HG03066 (cell line): ENCODE data around the gene MINDY4.

Experiments used
- ATAC-seq: cut with Tn5 transposase; IDR thresholded peaks from one replicate; pipeline ENCODE4 v1.9.1; 2021; ENCODE audit warnings: low read depth; ENCODE audit not compliant: unreplicated experiment

The MINDY4 gene

DNA sequence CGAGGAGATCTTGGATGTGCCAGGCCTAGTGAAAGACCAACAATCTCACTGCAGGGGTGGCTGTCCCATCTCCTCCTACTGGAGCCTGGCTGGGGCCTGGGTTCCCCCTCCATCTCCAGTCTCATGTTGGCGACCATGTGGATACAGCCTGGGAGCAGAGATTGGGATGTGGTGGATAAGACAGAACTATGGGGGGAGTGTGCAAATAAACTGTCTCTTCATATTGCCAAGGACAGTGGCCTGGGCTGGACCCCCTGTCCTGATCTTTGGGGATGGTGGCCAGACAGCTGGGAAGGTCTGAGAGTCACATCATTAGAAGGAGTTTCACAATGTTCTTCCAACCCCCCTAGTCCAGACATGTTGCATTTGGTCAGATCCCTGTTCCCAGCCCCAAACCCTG lies 5.8 kb upstream of the MINDY4 start:
- ATAC-seq = no peak

DNA sequence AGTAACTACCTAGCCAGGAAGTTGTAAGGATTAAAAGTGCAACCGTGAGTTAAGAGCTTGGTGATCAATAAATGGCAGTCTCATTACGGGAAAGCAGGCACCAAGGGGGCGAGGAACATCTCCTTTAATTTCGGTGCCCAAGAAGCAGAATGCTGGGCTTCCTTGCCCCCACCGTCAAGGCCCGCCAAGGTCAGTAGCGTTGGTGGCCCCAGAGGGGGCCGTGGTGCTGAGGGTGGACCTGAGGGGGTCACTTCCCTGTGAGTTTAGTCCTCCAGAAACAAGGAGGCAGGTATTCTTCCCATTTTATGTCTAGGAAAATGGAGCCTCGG lies 408 bp upstream of the MINDY4 start:
- ATAC-seq = no peak

DNA sequence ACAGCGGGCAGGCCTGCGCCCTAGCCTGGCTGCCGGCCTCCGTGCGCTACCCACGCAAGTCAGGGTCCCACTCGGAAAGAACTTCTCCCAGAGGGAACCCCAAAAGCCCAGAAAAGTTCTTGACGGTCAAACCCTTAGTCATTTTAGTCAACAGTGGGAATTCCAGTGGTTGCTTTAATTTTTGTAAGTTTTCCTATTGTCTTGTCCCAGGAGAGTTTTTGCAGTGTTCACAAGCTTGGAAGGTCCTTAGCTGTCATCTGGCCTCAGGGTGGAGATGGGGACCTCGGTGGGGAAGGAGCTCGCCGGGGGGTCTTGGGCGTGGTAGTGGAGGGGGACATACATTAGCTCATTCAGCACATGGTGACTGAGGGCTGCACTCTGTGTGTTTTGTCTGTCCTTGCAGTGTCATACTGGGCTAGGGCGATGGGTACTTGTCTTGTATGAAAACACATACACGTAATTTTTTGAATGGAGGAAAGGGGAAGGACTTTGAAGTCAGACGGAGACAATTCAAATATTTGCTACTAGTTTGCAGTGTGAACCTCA lies 736 bp downstream of the MINDY4 start:
- peak; percentile 20 for ATAC-seq

DNA sequence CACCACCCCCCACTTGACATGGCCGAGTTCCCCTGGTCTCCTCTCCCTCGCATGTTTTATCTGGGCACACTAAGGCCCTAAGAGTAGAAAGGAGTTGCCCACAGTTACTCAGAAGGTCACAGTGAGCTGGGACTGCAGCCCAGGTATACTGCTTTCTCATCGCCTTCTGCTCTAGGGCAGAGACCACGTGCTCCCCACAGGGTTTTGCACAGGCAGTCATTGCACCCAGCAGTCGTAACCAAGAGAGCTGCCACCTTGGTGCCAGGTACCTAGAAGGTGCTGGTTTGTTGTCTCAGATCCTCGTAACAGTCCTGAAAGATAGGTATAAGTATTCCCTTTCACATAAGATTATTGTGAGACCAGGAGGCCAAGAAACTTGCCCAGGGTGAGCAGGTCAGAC lies 1.8 kb downstream of the MINDY4 start:
- no peak for ATAC-seq

DNA sequence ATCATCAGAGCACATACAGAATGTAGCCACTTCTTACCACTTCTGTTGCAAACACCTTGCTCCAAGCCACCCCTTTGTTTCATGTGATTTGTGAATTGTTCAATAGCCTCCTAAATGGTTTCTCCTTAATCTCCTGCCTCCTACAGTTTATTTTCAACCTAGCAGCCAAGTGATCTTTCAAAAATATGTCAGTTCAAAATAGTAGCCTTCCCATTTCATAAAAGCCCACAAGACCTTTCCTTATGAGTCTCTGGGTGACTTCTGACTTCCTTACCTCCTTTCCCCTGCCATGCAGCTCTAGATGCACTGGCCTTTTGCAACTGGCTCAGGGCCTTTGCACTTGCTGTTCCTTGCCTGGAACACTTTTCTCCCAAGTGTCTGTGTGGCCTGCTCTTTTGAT lies 4.8 kb downstream of the MINDY4 start:
- no peak for ATAC-seq

DNA sequence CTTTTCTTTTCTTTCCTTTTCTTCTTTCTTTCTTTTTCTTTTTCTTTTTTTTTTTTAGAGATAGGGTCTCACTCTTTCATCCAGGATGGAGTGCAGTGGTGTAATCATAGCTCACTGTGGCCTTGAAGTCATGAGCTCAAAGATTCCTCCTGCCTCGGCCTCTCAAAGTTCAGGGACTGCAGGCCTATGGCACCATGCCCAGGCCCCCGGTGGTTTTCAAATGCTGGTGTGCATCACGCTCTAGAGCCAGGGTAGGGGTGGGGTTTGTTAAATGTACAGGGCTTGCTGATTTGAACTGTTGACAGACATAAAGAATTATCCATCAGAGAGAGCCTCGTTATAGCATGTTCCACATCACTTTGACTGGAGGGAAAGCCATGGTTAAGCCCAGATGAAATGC lies 5.8 kb downstream of the MINDY4 start:
- ATAC-seq = no peak

DNA sequence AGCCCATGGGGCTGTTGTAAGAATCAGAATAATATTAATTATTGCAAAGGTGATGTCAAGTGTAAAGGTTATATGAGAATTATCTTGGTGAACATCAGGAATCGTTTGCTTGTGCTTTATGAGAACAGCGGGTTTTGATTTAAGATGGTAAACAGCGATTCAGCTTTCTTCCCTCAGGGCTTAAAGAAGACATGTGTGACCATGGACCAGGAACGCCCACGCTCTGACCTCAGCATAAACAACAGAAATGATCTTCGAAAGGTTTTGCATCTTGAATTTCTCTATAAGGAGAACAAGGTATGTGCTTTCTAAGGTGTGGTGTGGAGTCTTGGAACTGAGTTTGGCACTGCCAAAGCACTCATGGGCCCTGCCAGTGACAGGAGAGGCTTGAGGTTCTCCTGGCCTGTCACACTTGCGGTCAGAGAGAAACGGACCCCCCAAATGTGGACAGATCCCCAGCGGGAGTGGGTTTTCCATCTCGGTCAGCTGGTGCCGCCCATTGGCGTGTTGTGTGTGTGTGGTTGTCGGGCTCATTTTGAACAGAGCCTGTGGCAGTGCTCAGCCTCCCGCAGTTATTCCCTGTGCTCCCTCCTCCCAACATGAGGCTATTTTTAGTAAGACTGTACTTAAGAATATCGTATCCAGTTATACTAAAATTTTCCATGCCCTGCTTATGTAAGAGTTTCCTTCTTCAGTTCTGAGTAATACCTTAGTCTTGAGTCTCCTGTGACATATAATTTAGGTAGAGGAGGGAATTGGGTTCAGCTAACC lies 7.2 kb downstream of the MINDY4 start:
- no peak for ATAC-seq

DNA sequence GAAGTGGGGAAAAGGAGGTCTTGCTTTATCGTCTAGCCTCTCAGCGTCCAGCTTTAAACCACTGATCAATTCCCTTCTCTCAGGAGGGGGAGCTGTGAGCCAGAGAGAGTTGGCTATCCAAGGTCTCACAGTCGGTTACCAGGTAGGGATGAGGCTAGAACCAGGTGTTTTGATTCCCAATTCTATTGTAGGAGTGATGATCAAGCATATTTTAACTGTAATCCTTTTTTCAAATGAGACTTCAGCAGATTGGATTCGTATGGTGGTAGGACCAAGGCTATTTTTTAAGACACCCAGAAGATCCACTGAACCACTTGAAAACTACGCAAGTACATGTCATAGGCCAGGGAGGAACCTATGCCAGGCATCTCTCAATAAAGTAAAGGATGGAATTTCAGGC lies 8.4 kb downstream of the MINDY4 start:
- no peak for ATAC-seq

DNA sequence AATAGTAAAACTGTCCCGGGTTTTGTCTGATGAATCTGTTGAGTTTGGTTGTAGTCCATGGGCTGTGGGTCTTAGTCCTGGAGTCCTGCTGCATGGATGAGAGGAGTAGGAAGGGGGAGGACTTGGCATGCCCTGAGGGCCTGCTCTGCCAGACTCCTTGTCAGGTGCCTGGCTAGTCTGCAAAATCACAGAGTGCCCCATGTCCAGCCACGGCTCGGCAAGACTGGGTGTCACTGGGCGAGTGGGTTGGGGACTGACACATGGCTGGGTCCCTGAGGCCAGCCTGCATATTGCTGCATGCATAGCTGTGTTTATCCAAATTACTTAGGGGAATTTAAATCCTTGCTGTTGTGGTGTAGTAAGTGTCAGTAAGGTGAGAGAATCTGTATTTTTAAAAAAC lies 9.7 kb downstream of the MINDY4 start:
- no peak for ATAC-seq

DNA sequence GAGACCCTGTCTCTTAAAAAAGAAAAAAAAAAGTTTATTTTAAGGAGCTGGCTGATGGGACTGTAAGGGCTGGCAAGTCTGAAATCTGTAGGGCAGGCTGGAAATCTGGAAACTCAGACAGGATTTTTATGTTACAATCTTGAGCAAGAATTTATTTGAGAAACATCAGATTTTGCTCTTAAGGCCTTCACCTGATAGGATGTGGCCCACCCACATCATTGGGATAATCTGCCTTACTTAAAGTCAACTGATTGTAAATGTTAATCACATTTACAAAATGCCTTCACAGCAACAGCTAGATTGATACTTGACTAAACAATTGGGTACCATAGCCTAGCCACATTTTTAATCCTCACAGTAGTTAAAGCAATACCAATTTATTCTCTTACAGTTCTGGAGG lies 11.5 kb downstream of the MINDY4 start:
- ATAC-seq = no peak

DNA sequence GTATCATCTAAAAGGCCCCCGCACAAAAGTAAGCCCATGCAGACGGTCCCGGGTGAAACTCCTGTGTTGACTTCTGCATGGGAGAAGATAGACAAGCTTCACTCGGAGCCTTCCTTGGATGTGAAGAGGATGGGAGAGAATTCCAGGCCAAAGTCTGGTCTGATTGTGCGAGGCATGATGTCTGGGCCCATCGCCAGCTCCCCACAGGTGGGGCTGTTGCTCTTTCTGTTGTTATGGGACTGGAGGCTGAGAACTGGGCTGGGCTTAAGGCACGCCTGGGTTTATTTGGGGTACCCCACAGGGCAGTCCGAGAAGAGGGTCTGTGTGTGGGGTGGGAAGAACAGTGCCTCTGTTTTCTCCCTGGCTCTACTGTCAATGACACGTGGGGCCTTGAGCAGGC lies 14.6 kb downstream of the MINDY4 start:
- no peak for ATAC-seq

DNA sequence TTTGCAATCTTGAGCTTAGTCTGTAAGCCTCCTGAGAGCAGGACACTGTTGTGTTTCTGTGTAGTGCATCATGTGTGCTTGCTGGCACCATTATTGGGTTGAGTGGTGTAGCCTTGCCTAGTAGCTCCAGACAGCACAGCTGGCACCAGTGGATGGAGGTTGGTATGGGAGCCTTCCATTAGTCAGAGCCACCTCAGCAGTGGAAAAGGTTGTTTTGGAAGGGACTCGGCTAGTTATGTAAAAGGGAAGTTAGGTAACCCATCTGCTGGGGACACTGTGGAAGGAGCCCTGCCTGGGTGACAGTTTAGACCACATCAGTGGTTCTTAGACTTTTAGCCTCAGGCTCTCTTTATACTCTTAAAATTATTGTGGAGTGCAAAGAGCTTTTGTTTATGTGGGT lies 16.3 kb downstream of the MINDY4 start:
- ATAC-seq = no peak

DNA sequence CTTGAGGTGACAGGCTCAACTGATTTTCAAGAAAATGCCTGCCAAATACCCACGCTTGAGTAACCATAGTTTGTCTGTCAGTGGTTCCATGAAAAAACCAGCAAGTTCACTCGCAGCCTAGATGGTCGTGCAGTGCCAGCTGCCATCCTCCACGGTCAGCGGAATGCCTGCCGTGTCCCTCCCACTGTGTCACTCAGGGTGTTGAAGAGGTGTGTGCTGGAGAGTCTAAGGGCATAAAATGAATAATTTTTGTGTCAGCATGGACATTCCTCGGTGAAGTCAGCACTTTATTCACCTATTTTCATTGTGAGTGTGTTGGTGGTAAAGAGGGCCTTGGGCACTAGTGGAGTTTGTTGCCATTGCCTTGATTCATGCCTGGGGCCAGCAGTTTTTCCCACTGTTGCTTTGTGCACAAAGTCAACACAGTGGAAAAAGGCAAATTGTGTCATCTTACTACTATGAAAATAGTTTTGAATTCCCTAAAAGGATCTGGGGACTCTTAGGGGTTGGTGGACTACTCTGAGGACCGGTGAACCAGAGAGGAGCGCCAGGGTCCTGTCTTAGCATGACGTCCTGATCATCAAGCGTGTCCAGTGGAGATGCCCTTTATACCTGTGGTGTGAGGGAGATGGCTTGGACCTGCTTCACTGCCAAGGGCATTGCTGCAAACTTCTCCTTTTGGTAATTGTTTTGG lies 17.6 kb downstream of the MINDY4 start:
- no peak for ATAC-seq

DNA sequence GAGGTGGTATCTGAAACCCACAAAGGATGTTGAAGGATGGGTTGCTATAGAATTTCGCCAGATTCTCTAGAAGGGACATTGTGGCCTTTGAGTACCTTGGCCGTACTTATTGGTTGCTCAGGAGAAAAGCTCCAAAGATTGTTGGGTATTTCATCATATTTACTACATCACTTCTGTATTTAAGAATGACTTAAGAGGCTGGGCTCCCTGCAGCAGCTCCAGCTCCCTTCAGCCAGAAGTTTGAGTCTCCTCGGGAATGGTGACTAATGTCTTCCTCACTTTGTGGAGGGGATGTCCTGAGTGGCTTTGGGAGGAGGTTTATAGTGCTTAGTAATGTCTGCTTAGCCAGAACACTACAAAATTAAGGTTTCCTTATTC lies 18.1 kb downstream of the MINDY4 start:
- ATAC-seq = no peak

DNA sequence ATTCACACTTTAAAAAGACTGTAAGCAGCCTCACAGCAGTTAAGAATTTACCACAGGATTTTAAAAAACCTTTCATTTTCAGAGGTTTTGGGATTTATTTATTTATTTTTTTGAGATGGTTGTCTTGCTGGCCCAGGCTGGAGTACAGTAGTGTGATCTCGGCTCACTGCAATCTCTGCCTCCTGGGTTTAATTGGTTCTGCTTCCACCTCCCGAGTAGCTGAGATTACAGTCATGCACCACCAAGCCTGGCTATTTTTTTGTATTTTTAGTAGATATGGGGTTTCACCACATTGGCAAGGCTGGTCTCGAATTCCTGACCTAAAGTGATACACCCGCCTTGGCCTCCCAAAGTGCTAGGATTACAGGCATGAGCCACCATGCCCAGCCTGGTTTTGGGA lies 19.1 kb downstream of the MINDY4 start:
- ATAC-seq = no peak

DNA sequence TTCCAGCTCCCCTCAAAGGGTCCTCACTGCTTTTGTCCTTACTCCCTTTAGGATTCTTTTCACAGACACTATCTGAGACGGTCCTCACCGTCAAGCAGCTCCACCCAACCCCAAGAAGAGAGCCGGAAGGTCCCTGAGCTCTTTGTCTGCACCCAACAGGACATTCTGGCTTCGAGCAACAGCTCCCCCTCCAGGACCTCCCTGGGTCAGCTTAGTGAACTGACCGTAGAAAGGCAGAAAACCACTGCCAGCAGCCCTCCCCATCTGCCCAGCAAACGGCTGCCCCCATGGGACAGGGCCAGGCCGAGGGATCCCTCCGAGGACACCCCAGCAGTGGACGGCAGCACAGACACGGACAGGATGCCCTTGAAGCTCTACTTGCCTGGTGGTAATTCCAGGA lies 19.9 kb downstream of the MINDY4 start:
- ATAC-seq = no peak

DNA sequence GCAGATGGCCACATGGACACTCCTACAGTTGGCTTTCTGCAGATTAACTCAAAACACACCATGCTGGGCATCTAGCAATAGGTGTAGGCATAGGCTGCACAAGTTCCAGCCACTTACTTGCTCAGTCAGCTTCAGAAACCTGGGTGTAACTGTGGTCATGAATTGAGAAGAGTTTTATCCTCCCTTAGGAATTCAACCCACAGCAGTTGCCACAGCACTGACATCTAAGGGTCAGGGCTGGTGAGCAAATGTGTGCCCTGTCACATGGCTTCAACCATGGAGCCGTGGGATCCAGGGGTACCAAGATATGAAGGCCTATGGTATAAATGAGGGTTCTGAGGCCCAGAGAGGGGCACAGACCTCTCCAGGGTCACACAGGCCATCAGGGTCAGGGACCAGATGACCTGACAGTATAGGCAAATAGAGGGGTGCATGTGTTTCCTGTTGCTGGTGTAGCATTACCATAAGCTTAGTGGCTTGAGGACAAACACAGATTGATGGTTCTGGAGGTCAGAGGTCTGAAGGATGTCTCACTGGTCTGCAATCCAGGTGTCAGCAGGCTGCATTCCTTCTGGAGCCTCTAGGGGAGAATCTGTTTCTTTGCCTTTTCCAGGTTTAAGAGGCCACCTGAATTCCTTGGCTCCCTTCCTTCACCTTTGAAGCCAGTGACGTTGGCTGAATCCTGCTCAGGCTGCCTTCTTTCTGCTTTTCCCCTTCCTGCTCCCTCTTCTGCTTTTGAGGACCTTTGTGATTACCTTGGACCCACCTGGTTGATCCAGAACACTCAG lies 24.1 kb downstream of the MINDY4 start:
- ATAC-seq = no peak

DNA sequence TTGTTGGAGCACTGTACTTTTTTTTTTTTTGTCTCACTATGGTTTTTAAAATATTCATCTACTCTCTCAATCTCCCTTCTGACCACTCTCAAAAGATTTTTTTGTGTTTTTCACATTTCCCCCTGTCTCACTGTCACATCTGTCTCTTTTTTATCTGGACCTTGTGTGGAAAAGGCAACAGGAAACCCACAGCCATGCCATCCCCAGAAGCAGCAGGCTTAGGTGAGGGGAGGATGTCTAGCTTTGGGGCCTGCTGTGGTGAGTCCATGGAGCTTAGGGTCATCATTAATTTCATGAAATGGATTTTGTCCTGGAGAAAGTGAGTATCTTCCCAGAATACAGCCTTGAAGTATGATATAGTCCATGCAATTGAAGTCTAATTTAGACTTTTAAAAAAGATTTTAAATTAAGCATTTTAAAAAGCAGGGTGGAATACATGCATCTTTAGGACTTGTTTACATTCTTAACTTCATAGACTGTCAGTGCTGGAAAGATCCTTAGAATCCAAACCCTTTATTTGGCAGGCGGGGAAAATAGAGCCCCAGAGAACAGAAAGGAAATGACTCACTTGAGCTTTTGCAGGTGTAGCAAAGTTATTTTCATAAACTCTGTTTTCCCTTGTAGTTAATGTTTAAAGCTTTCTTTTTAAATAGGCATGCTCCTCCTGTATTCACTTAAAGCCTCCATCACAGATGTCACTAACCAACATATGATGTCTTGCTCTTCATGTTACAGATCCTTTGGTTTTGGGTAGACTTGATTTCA lies 25.1 kb downstream of the MINDY4 start:
- no peak for ATAC-seq

DNA sequence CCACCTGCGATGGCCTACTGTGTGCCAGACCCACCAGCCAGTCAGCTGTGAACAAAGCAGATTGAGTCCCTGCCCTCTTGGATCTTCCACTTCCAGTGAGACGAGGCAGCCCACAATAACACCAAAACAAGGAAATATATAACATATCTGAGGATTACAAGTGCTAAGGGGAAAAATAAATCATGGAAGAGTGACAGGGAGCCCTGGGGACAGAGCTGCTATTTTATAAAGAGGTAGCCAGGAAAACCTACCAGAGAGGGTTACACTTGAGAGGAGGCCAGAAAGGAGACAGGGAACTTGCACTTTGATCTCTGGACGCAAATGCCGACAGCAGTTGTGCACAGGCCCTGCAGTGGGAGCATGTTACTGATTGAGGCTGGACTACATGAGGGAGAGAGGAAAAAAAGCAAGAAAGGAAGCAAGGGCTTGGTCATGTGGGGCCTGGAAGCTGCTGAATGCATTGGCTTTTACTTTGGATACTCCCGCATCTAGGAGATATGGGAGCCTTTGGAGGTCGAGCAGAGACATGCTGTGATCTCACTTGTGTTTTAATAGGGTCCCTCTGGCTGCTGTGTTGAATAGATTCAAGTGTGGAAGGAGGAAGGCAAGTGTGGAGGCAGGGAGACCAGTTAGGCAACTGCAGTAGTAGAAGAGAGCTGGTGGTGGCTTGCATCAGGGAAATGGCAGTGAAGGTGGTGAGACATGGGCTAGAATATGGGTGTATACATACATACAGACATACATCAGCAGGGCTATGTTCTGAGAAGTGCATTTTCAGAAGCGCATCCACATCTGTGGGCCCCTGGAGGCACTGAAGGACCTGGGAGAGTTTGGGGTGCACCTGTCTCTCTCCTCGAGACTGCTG lies 26.2 kb downstream of the MINDY4 start:
- no peak for ATAC-seq
